ENCODE results near the gene SV2C. TPM values are rescaled to one million over a fixed set of nuclear protein-coding genes. Genes with fewer than 3 reads are reported as not detected.

SV2C gene
- total and polyA plus RNA-seq, 3 donors from 2014 or later: 0.24 to 0.87 (median 0.56) TPM

DNA sequence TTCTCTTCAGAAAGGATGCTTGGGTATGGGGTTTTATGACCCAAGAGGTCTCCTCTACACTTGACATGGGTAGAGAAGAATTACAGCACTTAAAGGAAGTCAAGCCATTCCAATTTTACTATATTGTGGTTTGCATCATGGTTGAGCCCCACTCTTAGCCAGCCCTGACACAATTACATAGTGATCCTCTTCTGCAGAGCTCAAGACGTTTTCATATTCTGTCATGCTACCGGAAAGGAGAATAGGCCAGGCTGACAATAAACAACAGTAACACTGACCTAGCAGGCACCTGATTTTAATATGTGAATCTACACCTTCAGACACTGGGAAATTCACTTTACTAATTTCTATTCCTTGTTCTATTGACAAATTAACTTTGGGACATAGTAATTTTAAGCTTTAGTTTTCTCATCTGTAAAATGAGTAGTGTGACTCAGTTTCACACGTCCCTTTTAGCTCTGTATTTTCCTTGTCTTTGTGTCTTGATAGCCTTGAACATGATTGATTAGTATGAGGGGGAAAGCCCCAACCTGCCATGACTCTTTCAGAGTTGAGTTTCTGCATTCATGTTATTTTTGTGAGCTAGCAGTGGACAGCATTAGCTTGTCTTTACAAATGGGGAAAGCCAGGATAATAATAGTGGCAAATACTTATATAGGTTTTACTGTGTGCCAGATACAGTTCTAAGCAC, 83.8 kb downstream of the SV2C start:
- DNase-seq: no peak
- Histone ChIP-seq H3K4me3 (no peak overlapping the region), H3K4me1 (no peaks in the 10 kb centered on the region), H3K27me3 (no peaks in the 10 kb centered on the region), H3K27ac (no peak overlapping the region), H3K36me3 (ENCODE audit: low read depth, missing control alignments) (no peaks in the 10 kb centered on the region), H3K9me3 (no peaks in the 10 kb centered on the region)
- intact Hi-C loops (cut with DNase I; ENCODE audit: low total_unique reads): no loop called here
- WGBS, 2 donors: 74 to 86% methylated on average over 3 of the region's 3 CpGs
- TF ChIP-seq, protein P1, sequence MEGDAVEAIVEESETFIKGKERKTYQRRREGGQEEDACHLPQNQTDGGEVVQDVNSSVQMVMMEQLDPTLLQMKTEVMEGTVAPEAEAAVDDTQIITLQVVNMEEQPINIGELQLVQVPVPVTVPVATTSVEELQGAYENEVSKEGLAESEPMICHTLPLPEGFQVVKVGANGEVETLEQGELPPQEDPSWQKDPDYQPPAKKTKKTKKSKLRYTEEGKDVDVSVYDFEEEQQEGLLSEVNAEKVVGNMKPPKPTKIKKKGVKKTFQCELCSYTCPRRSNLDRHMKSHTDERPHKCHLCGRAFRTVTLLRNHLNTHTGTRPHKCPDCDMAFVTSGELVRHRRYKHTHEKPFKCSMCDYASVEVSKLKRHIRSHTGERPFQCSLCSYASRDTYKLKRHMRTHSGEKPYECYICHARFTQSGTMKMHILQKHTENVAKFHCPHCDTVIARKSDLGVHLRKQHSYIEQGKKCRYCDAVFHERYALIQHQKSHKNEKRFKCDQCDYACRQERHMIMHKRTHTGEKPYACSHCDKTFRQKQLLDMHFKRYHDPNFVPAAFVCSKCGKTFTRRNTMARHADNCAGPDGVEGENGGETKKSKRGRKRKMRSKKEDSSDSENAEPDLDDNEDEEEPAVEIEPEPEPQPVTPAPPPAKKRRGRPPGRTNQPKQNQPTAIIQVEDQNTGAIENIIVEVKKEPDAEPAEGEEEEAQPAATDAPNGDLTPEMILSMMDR (IDR thresholded peaks at IDR 0.05): no peak
- no peak for TF ChIP-seq POLR2A (IDR thresholded peaks at IDR 0.05)

GRCh38 chr5:76169146-76169905, 86.1 kb downstream of the SV2C start:
- intact Hi-C loops (cut with DNase I; ENCODE audit: low total_unique reads): no loop called here
- DNase-seq: no peak
- 80 to 83% methylated on average over 6 of the region's 6 CpGs for WGBS, 2 donors
- Histone ChIP-seq H3K4me3 (no peak overlapping the region), H3K27ac (no peak overlapping the region), H3K4me1 (no peaks in the 10 kb centered on the region), H3K36me3 (ENCODE audit: low read depth, missing control alignments) (no peaks in the 10 kb centered on the region), H3K9me3 (no peaks in the 10 kb centered on the region), H3K27me3 (no peaks in the 10 kb centered on the region)
- TF ChIP-seq, protein P1 (IDR thresholded peaks at IDR 0.05): no peak
- TF ChIP-seq POLR2A (IDR thresholded peaks at IDR 0.05): no peak

DNA sequence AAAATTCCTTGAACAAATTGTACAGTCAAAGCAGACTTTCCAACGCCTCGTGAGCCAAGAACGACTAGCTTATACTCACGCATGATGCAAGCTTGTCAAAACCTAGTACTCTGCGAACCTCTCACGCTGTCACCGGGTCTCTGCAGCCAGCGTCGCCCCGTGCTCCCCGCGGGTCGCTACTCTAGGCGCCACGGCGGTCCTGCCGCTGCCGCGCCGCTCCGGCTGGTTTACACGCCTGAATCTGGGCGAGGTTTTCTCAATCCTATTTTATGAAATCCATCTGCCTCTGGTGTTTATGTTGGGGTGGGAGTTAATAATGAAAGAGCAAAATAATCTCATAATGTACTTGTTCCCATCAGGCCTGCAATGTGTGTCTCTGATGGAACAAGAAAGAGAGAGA, 90.9 kb downstream of the SV2C start:
- H3K4me3 ChIP-seq: no peak overlapping the region
- no peaks in the 10 kb centered on the region for H3K9me3 ChIP-seq
- TF ChIP-seq, protein P1 (IDR thresholded peaks at IDR 0.05): no peak
- TF ChIP-seq POLR2A (IDR thresholded peaks at IDR 0.05): no peak
- no peaks in the 10 kb centered on the region for H3K4me1 ChIP-seq
- intact Hi-C loops (cut with DNase I; ENCODE audit: low total_unique reads): no loop called here
- WGBS, 2 donors: 94 to 98% methylated on average over 23 of the region's 23 CpGs
- no peaks in the 10 kb centered on the region for H3K27me3 ChIP-seq
- H3K36me3 ChIP-seq (ENCODE audit: low read depth, missing control alignments): no peaks in the 10 kb centered on the region
- no peak overlapping the region for H3K27ac ChIP-seq
- no peak for DNase-seq

- Histone ChIP-seq H3K36me3 (ENCODE audit: low read depth, missing control alignments) (no peaks in the 10 kb centered on the region), H3K27ac (no peak overlapping the region), H3K9me3 (no peaks in the 10 kb centered on the region), H3K4me3 (no peak overlapping the region), H3K4me1 (no peaks in the 10 kb centered on the region), H3K27me3 (no peaks in the 10 kb centered on the region)
- intact Hi-C loops (cut with DNase I; ENCODE audit: low total_unique reads): no loop called here
- peak; percentile 80 for DNase-seq
- TF ChIP-seq POLR2A (IDR thresholded peaks at IDR 0.05): no peak
- TF ChIP-seq, protein P1 (IDR thresholded peaks at IDR 0.05): peak in 2 of 3 experiments; percentile 35 to 59
- 34 to 39% methylated on average over 6 of the region's 6 CpGs for WGBS, 2 donors
Observed at GRCh38 chr5:76175051-76175666, 92.0 kb downstream of the SV2C start.

All from testis (tissue), 3 donors.